ENCODE measurements around the gene CSF1. TPM values are rescaled to one million over a fixed set of nuclear protein-coding genes. Genes with fewer than 3 reads are reported as not detected.

The CSF1 gene
- total and polyA plus RNA-seq, 9 donors = 6.3 to 14.1 (median 9.5) TPM

DNA sequence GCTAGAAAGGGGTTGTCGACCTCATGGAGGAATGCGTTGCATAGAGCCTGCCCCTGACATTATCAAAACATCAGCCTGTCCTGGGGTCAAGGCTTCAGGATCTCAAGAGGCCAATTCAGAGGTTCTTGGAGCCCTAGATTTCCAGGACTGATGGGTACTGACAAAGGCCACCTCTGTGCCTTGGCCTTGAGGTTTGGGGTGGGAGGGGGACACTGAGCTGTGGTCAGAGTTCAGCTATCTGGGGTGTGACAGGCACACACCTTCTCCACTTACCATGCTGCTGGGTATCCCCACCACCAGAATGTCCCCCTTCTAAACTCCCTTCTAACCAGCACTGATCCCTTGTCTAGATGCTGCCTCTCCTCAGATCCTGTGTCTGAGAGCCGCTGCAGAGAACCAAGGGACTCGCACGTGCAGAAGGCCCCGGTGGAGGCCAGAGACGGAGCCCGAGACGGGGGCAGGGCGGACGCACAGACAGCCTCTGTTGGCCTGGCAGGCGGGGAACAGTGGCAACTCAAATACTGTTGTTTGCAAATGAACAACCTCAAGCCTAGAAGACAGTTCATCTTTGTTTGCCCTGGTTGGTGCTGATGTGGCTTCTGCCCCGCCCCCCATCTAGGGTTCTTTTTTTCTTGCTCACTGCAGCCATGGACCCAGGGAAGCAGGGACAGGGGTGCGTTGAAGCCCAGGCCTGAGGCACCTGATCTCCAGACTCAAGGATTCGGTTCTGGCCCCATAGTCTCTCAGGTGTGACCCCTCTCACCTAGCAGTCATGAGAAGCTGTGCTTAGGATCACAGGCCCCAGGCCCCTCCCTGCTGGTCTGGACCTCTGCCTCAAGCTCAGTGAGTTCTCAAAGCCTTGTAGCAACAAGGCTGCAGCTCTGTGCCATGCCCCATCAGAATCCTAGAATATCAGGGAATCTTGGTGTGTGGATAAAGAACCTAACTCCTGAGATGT lies 28.1 kb upstream of the CSF1 start:
- Histone ChIP-seq H3K9me3 (replicated peaks; ENCODE audit: control insufficient read depth, low read depth, low read length) (no peaks in the 10 kb centered on the region), H3K4me1 (ENCODE audit: control insufficient read depth, insufficient read depth, low read length) (peaks cover 61% of the 10 kb centered on the region), H3K27me3 (ENCODE audit: control insufficient read depth, insufficient read depth, low read length) (peaks cover 9% of the 10 kb centered on the region), H3K4me3 (ENCODE audit: low read length) (no peak overlapping the region), H3K36me3 (ENCODE audit: control insufficient read depth, insufficient read depth, low read length) (no peaks in the 10 kb centered on the region), H3K27ac (ENCODE audit: low read length) (no peak overlapping the region)
- 79% methylated on average over 14 of the region's 15 CpGs for WGBS (ENCODE audit: insufficient coverage)
- DNase-seq = no peak

DNA sequence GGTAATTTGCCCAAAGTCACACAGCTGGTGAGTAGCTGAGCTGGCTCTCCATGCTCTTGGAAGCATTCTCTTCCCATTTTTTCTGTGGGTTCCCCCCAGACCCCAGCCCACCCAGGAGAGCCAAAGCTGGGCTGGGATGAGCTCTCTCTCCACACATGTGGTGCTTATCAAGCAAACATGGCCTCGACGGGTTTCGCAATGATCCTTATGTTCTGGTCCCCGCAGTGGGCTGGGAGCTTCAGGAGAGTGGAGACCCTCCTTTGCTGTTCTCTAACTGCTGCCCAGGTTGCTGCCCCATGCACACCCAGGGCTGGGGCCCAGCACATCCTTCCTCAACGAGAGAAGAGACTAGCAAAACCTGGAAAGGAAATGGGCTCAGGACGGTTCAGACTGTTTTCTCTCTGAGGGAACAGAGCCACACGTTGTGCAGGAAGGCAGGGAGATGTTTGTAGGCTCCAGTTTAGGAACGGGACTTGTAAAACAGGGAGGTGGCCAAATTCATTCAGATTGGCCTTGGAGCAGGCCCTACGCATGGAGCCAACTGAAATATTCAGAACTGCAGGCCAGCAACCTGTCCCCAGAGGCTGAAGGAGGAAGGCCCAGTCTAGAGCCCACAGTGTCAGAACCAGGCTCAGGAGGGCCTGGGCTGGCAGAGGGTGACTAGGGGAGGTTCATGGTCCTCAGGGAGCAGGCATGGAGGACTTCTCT lies 27.2 kb upstream of the CSF1 start:
- Histone ChIP-seq H3K4me1 (ENCODE audit: control insufficient read depth, insufficient read depth, low read length) (peaks cover 55% of the 10 kb centered on the region), H3K9me3 (replicated peaks; ENCODE audit: control insufficient read depth, low read depth, low read length) (no peaks in the 10 kb centered on the region), H3K27me3 (ENCODE audit: control insufficient read depth, insufficient read depth, low read length) (peaks cover 12% of the 10 kb centered on the region), H3K36me3 (ENCODE audit: control insufficient read depth, insufficient read depth, low read length) (no peaks in the 10 kb centered on the region), H3K27ac (ENCODE audit: low read length) (peak overlapping the region; percentile 59), H3K4me3 (ENCODE audit: low read length) (no peak overlapping the region)
- 32% methylated on average over 9 of the region's 9 CpGs for WGBS (ENCODE audit: insufficient coverage)
- DNase-seq = peak; percentile 76

DNA sequence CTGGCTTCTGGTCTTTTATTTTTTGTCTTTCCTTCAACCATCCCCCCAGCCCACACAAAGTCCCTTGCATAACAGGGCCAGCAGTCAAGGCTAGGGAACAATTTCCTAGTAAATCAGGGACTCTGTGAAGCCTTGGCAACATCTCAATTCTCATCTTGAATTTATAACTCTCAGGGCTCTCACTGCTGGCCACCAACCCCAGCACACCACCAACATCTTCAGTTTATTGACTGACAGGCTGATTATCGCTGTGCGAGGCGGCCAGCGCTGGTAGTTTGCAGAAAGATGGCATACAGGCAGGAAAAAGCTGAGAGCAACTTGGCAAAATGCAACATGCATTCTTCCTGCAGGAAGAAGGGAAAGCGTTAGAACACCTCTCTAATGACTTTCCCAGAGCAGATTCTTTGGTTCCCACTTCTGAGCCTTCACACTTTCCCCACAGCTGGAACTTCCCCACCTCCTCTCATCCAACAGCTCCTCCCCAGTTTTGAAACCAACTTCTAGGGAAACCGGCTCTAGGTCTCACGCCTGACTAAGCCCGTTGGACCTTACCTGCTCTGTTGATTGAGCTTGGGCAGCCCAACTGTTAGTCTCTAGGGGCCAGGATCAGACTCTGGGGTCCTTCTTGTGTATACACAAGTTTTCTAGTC lies 26.3 kb upstream of the CSF1 start:
- Histone ChIP-seq H3K4me1 (ENCODE audit: control insufficient read depth, insufficient read depth, low read length) (peaks cover 53% of the 10 kb centered on the region), H3K27me3 (ENCODE audit: control insufficient read depth, insufficient read depth, low read length) (peaks cover 14% of the 10 kb centered on the region), H3K27ac (ENCODE audit: low read length) (peak overlapping the region; percentile 59), H3K4me3 (ENCODE audit: low read length) (no peak overlapping the region), H3K36me3 (ENCODE audit: control insufficient read depth, insufficient read depth, low read length) (no peaks in the 10 kb centered on the region), H3K9me3 (replicated peaks; ENCODE audit: control insufficient read depth, low read depth, low read length) (no peaks in the 10 kb centered on the region)
- 29% methylated on average over 7 of the region's 8 CpGs for WGBS (ENCODE audit: insufficient coverage)
- peak; percentile 85 for DNase-seq

DNA sequence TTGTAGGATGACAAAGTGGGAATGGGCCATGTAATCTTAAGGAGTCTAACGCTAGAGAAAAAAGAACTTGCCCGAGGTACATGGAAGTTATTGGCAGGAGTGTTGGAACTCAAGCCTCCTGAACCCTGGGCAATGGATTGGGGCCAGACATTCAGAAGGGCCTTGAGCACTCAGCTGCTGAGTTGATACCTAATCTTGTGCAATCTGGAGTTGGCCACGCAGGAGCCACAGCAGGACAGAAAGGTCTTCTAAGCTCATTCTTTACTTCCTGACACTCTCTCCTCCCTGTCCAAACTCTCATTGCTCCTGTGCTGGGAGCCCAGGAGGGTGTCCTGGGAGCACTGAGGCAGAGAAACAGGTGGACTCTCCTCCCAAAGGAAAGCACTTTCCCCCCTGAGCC lies 25.1 kb upstream of the CSF1 start:
- H3K27me3 ChIP-seq (ENCODE audit: control insufficient read depth, insufficient read depth, low read length) = peaks cover 14% of the 10 kb centered on the region
- H3K4me3 ChIP-seq (ENCODE audit: low read length) = no peak overlapping the region
- WGBS (ENCODE audit: insufficient coverage) = 75% methylated on average over 3 of the region's 3 CpGs
- no peaks in the 10 kb centered on the region for H3K36me3 ChIP-seq (ENCODE audit: control insufficient read depth, insufficient read depth, low read length)
- DNase-seq = no peak
- H3K4me1 ChIP-seq (ENCODE audit: control insufficient read depth, insufficient read depth, low read length) = peaks cover 51% of the 10 kb centered on the region
- H3K27ac ChIP-seq (ENCODE audit: low read length) = no peak overlapping the region
- H3K9me3 ChIP-seq (replicated peaks; ENCODE audit: control insufficient read depth, low read depth, low read length) = no peaks in the 10 kb centered on the region

DNA sequence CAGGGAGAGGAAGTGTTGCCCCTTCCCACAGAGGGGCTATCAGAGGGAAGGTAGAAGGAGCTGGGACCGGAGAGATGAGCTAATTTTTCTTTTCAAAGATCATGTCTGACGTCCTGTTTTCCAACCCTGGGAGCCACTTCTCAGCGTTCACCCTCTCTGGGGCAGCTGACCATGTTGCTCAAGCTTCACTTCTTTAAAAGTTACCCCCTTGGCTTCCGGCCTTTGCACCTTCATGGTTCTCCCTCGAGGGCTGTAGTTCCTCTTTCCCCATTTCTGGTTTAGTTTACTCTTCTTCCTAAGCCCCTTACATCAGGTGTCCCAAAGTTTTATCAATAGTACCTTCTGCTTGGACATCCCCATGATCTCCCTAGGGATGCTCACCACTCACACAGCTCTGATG lies 23.8 kb upstream of the CSF1 start:
- DNase-seq = peak; percentile 45
- 80% methylated on average over 5 of the region's 5 CpGs for WGBS (ENCODE audit: insufficient coverage)
- H3K4me3 ChIP-seq (ENCODE audit: low read length) = no peak overlapping the region
- no peaks in the 10 kb centered on the region for H3K36me3 ChIP-seq (ENCODE audit: control insufficient read depth, insufficient read depth, low read length)
- no peak overlapping the region for H3K27ac ChIP-seq (ENCODE audit: low read length)
- peaks cover 14% of the 10 kb centered on the region for H3K27me3 ChIP-seq (ENCODE audit: control insufficient read depth, insufficient read depth, low read length)
- no peaks in the 10 kb centered on the region for H3K9me3 ChIP-seq (replicated peaks; ENCODE audit: control insufficient read depth, low read depth, low read length)
- H3K4me1 ChIP-seq (ENCODE audit: control insufficient read depth, insufficient read depth, low read length) = peaks cover 54% of the 10 kb centered on the region

DNA sequence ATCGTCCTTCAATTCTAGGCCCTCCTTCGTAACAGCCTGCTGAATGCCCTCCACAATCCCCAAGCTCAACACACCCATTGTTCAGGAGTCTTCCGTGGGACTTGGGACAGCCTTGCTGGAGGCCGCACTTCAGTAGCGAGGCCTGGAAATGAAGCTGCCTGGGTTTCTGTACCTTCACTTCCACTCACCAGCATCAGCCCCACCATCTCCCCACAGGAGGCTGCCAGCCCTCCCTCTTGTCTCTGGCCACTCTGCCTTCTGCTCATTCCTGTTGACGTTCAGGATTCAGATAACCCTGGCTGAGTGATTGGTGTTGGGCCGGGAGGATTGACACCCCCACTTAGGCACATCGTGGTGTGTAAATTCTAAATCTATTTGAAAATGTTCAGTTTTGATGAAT lies 23.4 kb upstream of the CSF1 start:
- Histone ChIP-seq H3K27me3 (ENCODE audit: control insufficient read depth, insufficient read depth, low read length) (peaks cover 14% of the 10 kb centered on the region), H3K4me3 (ENCODE audit: low read length) (no peak overlapping the region), H3K36me3 (ENCODE audit: control insufficient read depth, insufficient read depth, low read length) (no peaks in the 10 kb centered on the region), H3K27ac (ENCODE audit: low read length) (no peak overlapping the region), H3K4me1 (ENCODE audit: control insufficient read depth, insufficient read depth, low read length) (peaks cover 55% of the 10 kb centered on the region), H3K9me3 (replicated peaks; ENCODE audit: control insufficient read depth, low read depth, low read length) (no peaks in the 10 kb centered on the region)
- DNase-seq = no peak
- 90% methylated on average over 5 of the region's 8 CpGs for WGBS (ENCODE audit: insufficient coverage)

DNA sequence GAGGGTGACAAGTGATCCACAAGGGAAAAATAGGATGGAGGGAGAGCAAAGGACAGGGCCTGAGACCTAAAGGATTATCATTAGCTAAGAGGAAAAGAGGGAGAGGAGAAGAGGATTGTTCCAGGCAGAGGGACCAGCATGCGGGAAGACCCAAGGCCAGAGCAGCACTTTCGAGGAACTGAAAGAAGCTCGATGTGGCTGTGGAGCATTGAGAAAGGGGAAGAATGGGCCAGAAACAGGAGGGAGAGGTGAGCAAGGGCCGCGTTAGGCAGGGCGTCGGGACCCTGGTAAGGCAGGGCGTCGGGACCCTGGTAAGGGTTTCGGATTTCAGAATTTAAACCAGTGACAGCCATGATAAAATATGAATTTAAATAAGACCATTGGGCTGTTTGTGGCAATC lies 22.8 kb upstream of the CSF1 start:
- 80% methylated on average over 5 of the region's 10 CpGs for WGBS (ENCODE audit: insufficient coverage)
- Histone ChIP-seq H3K27ac (ENCODE audit: low read length) (no peak overlapping the region), H3K27me3 (ENCODE audit: control insufficient read depth, insufficient read depth, low read length) (peaks cover 14% of the 10 kb centered on the region), H3K4me3 (ENCODE audit: low read length) (no peak overlapping the region), H3K36me3 (ENCODE audit: control insufficient read depth, insufficient read depth, low read length) (no peaks in the 10 kb centered on the region), H3K4me1 (ENCODE audit: control insufficient read depth, insufficient read depth, low read length) (peaks cover 55% of the 10 kb centered on the region), H3K9me3 (replicated peaks; ENCODE audit: control insufficient read depth, low read depth, low read length) (no peaks in the 10 kb centered on the region)
- no peak for DNase-seq

DNA sequence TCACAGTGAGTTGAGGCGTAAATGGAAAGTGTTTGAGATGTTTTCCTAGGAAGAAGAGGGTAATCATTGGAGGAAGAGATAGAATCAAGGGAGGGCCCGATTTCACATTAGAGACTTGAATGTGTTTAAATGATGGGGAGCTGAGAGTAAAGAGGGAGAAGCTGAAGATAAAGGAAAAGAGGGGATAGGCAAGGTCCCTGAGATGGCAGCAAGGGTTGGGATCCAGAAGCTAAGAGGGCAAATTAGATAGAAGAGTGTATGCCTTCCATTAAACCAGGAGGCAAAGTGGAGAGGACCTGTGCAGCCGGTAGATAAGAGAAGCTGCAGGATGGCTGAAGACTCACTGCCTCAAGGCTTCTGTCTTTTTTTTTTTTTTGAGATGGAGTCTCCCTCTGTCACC lies 21.6 kb upstream of the CSF1 start:
- Histone ChIP-seq H3K27me3 (ENCODE audit: control insufficient read depth, insufficient read depth, low read length) (peaks cover 14% of the 10 kb centered on the region), H3K4me1 (ENCODE audit: control insufficient read depth, insufficient read depth, low read length) (peaks cover 48% of the 10 kb centered on the region), H3K27ac (ENCODE audit: low read length) (no peak overlapping the region), H3K36me3 (ENCODE audit: control insufficient read depth, insufficient read depth, low read length) (no peaks in the 10 kb centered on the region), H3K4me3 (ENCODE audit: low read length) (no peak overlapping the region), H3K9me3 (replicated peaks; ENCODE audit: control insufficient read depth, low read depth, low read length) (no peaks in the 10 kb centered on the region)
- 92% methylated on average over 2 of the region's 3 CpGs for WGBS (ENCODE audit: insufficient coverage)
- DNase-seq = no peak

DNA sequence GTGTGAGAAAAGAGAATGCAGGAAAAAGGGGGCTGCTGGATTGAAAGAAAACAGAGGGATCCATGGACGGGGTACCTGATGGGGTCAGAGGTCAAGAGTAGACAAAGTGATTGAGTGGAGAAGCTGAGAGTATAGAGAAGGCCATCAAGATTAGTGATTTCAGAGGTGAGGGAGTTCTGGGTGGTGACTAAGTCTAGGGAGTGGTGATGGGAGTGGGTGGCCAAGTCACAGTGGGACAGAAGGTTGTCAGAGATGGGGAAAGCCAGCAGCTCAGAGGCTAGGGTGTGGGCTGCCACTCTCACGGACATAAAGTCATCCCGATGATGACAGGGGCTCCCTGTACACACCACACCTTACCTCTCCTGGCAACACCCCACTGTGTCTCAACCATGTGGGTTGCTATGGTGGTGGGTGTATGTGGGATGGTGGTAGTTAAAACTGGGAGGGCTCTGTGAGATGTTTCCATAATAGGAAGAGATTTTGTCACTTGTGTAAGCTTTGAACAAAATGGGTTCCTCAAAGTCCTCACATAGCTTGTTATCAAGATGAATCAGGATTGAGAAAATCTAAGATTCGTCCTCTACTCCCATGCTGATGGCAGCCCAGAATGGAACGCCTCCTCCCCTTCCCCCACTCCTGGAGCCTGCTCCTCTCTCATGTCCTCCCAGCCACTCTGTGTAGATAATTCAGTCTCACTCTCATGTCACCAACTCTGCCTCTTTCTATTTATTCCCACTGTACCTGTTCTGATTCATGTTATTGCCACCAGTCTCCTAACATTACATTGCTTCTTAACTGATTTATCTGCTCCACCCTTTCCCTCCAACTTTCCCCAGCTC lies 20.3 kb upstream of the CSF1 start:
- Histone ChIP-seq H3K27ac (ENCODE audit: low read length) (no peak overlapping the region), H3K4me3 (ENCODE audit: low read length) (no peak overlapping the region), H3K27me3 (ENCODE audit: control insufficient read depth, insufficient read depth, low read length) (peaks cover 14% of the 10 kb centered on the region), H3K4me1 (ENCODE audit: control insufficient read depth, insufficient read depth, low read length) (peaks cover 42% of the 10 kb centered on the region), H3K9me3 (replicated peaks; ENCODE audit: control insufficient read depth, low read depth, low read length) (no peaks in the 10 kb centered on the region), H3K36me3 (ENCODE audit: control insufficient read depth, insufficient read depth, low read length) (no peaks in the 10 kb centered on the region)
- WGBS (ENCODE audit: insufficient coverage) = 67% methylated on average over 2 of the region's 5 CpGs
- no peak for DNase-seq
